ENCODE data around the gene MSANTD2. TPM values are rescaled to one million over a fixed set of nuclear protein-coding genes. Genes with fewer than 3 reads are reported as not detected.

The MSANTD2 gene
- total RNA-seq, 1 donor from 2014 or later = 18.9 TPM

DNA sequence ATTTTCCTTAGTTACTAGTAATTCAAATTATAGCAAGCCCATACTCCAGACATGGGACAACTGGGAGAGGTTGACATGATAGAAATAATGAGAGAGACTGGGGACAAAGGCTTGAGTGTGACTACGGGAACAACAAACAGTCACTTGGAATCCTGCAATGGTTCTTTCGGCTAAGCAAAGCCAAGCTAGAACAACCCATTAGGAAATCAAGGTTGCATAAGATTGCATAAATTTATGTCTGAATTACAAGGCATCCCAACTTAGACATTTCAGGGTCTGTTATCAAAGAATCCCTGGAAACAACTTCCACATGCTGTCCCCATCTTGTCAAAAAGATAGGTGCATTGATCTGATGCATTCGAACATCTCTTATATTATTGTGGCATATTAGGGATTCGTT, 70.6 kb downstream of the MSANTD2 start:
- DNase-seq = no peak

DNA sequence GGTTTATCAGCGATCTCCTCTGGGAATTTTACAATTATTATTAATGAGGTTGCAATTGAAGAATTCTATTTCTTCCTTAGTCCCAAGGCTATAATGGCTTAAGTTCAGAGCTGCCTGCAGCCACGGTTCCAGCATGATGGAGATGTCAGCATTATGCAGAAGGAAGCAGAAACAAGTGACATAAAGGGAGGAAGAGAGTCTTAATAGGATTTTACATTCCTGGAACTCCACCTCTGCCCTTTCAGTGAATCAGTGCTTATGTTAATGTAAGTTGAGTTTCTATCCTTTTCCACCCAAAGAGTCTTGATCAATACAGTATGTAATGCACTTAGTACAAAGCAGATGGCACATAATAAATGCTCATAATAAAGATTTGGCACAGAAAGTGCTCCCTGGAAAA, 72.1 kb downstream of the MSANTD2 start:
- DNase-seq = no peak

DNA sequence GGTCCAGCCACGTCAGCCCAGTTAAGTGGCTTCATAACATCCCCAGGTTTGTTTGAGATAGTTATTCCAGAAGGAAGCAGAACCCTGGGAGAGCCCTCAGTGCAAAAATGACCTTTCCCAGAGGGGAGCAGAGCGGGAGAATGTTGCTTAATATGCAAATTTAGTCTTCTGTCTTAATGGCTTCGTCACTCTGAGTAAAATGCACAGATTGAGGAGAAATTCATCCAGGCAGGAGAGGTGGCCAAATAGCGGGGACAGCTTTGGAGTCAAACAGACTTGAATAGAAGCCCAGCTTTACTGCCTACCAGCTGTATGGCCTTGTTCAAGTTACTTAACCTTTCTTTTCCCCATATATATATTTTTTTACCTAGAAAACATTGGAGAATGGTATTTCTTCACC, 72.7 kb downstream of the MSANTD2 start:
- DNase-seq = no peak

DNA sequence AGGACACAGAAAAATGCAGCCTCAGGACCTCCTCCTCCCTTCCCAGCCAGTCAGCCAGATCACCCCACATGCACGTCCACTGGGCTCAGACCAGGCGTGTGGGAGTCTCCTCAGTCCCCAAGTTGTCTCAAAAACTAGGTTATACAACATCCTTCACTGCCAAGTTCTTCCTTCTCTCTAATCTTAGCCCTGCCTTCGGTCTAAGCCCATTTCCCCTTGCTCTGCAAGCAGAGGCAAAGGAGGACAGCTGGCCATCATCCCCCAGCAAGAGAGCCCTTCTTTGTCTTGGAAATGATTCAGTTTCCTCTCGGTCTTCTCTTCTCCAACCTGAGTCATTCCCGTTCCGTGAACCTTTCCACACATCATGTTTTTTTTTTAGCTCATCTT, 74.5 kb downstream of the MSANTD2 start:
- peak; percentile 54 for DNase-seq

DNA sequence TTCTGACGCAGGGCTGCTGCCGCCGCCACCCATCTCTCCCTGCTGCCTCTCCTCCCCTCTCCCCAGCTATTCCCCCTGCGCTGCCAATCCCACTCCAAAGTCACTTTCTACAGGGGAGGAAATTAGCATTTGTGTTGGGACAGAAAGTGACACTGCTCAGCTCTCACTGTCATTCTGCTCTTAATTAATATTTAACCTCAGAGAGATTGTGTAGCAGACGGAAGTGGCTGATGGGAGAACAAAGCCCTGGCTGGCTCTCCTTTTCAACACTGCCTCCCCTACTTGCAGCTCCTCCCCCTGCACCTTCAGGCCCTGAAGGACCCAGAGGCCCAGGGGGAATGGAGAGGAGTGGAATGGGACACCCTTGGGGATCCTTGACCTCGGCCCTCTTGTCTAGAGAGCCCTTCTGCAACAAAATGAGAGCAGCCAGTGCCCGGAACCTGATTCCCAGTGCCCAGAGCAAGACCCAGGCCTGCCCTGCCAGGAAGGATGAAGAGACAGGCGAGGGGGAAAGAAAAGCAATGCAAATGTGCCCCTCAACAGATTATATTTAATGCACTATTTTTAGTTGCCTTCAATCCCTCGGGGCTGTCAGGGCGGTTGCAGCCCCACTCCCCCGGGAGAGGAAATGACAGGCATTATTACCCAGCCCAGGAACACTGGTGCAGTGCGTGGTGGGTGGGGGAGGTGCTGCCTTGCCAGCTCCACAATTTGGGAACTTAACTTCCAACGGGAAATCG, 75.1 kb downstream of the MSANTD2 start:
- no peak for DNase-seq

DNA sequence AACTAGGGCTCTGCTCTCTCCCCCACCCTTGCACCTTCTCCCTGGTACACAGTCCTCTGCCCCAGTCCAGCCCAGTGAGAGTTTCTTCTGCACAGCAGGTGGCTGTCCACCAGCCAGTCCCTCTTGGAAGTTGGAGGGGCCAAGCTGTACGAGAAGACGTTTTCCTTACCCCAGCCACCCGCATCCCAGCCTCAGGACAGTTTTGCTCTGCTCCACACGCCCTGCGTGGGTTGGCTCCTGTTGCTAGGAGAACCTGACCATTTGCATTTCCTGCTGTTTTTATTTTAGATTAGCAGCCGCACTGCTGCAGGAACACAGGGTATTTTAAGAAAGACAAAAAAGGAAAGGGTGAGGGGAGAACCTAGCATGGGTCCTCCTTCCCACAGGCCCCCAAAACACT, 78.0 kb downstream of the MSANTD2 start:
- no peak for DNase-seq

DNA sequence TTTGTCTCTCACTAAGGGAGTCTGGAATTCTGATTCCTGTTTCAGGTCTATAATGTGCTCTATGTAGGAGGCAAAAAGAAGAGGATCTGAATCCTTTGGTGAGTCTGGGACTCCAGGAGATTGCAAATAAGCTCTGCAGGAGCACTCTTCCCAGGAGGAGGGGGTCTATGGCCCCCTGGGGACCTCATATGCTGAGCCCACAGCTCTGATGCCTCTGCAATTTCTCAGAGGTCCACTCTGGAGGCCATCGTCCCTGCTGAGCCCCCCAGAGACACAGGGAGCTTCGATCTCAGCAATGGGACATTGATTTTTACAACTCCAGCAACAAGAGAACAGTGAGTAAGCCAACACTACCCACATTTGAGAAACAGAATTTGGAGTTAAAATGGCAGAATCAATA, 80.7 kb downstream of the MSANTD2 start:
- no peak for DNase-seq

DNA sequence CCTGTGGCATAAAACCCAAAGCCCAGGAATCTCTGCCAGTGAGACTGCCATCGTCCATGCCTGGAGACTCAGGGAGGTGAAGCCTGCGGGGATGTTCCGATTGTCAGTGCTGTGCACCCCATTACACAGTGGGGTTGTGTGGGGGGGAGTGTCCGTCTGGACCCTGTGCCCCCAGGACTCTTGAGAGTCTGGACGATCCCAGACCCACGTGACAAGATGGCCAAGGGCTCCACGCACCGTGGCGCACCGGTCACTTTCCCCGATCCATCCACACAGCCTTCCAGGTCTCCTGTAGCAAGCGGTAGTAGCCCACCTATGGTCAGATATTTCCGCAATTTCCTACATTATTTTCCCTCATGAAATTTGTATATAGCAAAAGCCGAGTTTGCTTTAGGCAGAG, 81.4 kb downstream of the MSANTD2 start:
- no peak for DNase-seq

DNA sequence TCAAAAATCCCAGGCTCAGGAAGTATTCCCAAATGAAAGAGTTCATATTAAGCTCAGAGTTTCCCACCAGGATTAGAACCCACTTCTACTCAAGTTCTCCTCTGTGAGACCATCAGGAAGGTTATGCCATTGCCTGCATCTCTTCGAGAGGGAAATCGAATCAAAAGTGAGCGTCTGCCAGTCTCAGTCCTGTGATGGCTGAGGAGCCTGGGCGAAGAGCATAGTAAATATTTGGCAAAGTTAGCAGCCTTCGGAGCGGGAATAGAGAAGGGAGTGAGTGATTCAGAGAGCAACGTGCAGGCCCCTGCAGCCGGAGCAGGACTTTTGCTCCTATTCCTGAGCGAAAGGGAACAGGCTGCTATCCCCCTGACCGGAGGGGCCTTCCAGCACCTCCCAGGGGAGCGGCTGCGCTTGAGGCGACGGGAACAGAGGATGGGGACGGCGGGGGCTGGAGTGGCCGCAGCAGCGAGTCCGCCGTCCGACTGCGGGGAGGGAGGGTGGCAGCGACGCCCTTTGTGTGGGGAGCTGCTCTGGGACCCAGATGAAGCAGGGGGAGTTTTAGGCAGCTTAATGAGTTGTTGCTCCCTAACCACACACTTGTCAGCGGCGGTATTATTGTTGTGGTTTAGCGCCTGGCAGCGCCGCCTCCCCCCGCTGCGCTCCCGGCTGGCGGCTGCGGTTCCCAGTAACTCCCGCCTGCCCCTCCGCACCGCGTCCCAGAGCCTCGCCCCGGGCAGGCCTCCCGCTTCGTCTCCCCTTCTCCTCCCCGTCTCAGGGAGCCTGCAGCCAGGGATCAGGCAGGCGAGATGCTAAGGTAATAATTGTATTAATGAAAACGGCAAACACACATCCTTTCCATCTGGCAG, 82.2 kb downstream of the MSANTD2 start:
- no peak for DNase-seq

DNA sequence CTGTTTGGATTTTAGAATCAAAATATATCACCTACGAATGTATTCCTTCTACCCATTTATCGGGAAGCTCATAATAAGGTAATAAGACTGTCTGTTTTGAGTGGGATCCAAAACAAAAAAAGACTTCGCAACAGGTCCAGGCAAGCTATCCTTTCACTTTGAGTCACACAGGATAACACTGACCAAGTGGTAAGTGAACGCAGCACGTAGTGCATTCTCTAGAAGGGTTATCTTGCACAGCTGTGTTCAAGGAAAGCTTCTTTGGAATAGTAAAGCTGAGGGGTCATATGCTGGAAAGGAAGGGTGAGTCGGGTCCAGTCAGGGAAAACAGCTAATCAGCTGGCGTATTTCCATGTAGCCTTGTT, 82.8 kb downstream of the MSANTD2 start:
- DNase-seq = no peak

DNA sequence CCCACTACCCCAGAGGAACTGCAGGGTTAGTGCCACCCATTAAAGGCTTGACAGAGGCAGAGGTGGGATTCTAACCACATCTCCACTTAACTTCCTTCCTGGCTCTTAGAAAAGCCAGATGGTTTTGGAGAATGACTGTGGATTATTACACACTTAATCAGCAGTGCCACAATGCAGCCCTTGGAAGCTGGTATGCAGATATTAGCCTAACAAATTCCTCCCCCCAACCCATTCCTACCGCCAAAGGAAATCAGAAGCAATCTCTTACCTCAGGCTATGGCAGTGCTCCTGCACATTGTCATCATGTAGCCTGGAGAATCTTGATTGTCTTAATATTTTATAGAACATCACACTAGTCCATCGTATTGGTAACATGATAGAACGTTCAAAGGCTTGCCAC, 83.6 kb downstream of the MSANTD2 start:
- no peak for DNase-seq

Other genes with a start within 250 kb of the MSANTD2 start
- not detected for gene OR8A1, start 230.4 kb downstream of the MSANTD2 start, total RNA-seq
- gene PANX3, start 189.0 kb downstream of the MSANTD2 start, total RNA-seq = not detected
- 42.7 TPM for gene TBRG1, start 177.5 kb downstream of the MSANTD2 start, total RNA-seq
- gene SIAE, start 126.7 kb downstream of the MSANTD2 start, total RNA-seq = 9.7 TPM
- 5.1 TPM for gene SPA17, start 126.5 kb downstream of the MSANTD2 start, total RNA-seq
- gene NRGN, start 60.5 kb downstream of the MSANTD2 start, total RNA-seq = 2.7 TPM
- not detected for gene VSIG2, start 48.2 kb downstream of the MSANTD2 start, total RNA-seq
- 3.7 TPM for gene ESAM, start 38.1 kb downstream of the MSANTD2 start, total RNA-seq
- 4.2 TPM for gene ROBO3, start 65.0 kb upstream of the MSANTD2 start, total RNA-seq
- 3.6 TPM for gene ROBO4, start 97.5 kb upstream of the MSANTD2 start, total RNA-seq
- not detected for gene HEPN1, start 118.8 kb upstream of the MSANTD2 start, total RNA-seq
- gene HEPACAM, start 135.6 kb upstream of the MSANTD2 start, total RNA-seq = 12.6 TPM
- gene CCDC15, start 153.8 kb upstream of the MSANTD2 start, total RNA-seq = 2.5 TPM

Measured in occipital lobe (tissue), 2 donors.